Measurements from ENCODE around the gene SERPINA5.
"Not testable (repeated sequence)": the region's sequence is repeated elsewhere in the genome, so short reads cannot be mapped to it uniquely, and the experiment has no call there.

The SERPINA5 gene

GRCh38 chr14:94636744-94637412 lies 55.7 kb downstream of the SERPINA5 start:
- H3K4me3 ChIP-seq (ENCODE audit: low read length), result no peak overlapping the region
- no peak for DNase-seq (ENCODE audit: low read depth, low spot score)

GRCh38 chr14:94637814-94638213 lies 56.6 kb downstream of the SERPINA5 start:
- not testable (repeated sequence) for H3K4me3 ChIP-seq (ENCODE audit: low read length); DNase-seq (ENCODE audit: low read depth, low spot score)

DNA sequence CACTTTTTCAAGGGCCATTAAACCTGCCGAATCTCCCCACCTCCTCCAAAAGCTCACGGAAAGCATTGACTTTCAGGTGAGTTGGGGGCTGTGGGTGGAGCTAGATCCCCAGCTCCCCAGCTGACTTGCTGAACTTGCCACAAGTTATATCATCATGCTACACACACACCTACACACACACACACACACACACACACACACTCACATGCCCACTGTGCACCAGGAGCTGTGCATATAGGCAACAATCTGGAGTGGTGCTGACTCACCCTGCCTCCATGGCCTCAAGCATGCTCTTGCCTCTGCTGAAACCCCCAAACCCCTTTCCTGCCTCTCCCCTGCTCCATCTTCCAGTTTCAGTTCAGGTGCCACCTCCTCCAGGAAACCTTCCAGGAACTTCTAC lies 57.1 kb downstream of the SERPINA5 start:
- DNase-seq (ENCODE audit: low read depth, low spot score), result no peak
- H3K4me3 ChIP-seq (ENCODE audit: low read length), result no peak overlapping the region

- DNase-seq (ENCODE audit: low read depth, low spot score), result no peak
- no peak overlapping the region for H3K4me3 ChIP-seq (ENCODE audit: low read length)
Measured at GRCh38 chr14:94638961-94639817, 58.0 kb downstream of the SERPINA5 start.

GRCh38 chr14:94640721-94641631 lies 59.8 kb downstream of the SERPINA5 start:
- DNase-seq (ENCODE audit: low read depth, low spot score), result no peak
- H3K4me3 ChIP-seq (ENCODE audit: low read length), result no peak overlapping the region

- DNase-seq (ENCODE audit: low read depth, low spot score), result no peak
- no peak overlapping the region for H3K4me3 ChIP-seq (ENCODE audit: low read length)
Measured at GRCh38 chr14:94641632-94641955, 60.4 kb downstream of the SERPINA5 start.

Measured in Jurkat, Clone E6-1 (cell line).